HepG2 (cell line): ENCODE data around the gene WNT16. TPM values are rescaled to one million over a fixed set of nuclear protein-coding genes. Genes with fewer than 3 reads are reported as not detected.
A peak's percentile ranks its signal among the peaks of the same experiment; 100 is the strongest.

Experiments
- ATAC-seq: fragments of 200-7000 bp; cut with Tn5 transposase; 3 replicates; pipeline ENCODE4 v1.9.1; 2020; ENCODE audit warnings: mild to moderate bottlenecking, moderate library complexity
- BruUV-seq: library from RNA; stranded (reverse); fragments of 400-500 nt; replicated peaks from 2 replicates; lab custom pipeline; 2021; lab: Mats Ljungman, UMichigan
- CTCF ChIA-PET: fragments of 300-600 bp; formaldehyde crosslinking; extraction: SDS; loops from one replicate; lab custom pipeline; 2021; ENCODE audit warnings: low total read pairs, inconsistent platforms, low intra/inter-chr PET ratio; lab: Yijun Ruan, JAX
- POLR2A ChIA-PET: fragments of 350-600 bp; sonication (Branson Sonifier 250); formaldehyde crosslinking; loops from one replicate; lab custom pipeline; 2020; ENCODE audit warnings: antibody characterized with exemption, inconsistent platforms; lab: Yijun Ruan, JAX
- DNase-seq: peaks from one replicate; pipeline ENCODE4 v3.0.0-alpha.2; 2015; ENCODE audit warnings: low spot score
- FAIRE-seq: peaks from 3 replicates; lab custom pipeline; 2011; peaks lifted over from hg19 to GRCh38; lab: Jason Lieb, UNC
- H2AFZ ChIP-seq: one replicate; pipeline ENCODE4 v1.6.1; 2011; ENCODE audit warnings: low read length, inconsistent platforms
- H3K27ac ChIP-seq: fragments of 300-600 bp; 3 replicates; pipeline ENCODE4 v1.8.0; 2011; ENCODE audit warnings: mixed run types, mild to moderate bottlenecking, mixed read lengths, low read length, inconsistent platforms; ENCODE audit not compliant: insufficient read depth; ENCODE audit errors: extremely low read length
- H3K27me3 ChIP-seq, 2 experiments: fragments of 200-600 bp in 1 of 2; 2 replicates in 1 of 2; 3 replicates in 1 of 2; pipeline versions ENCODE4 v1.6.0 to v1.8.0; 2011; ENCODE audit warnings: low read length in 2 of 2, mild to moderate bottlenecking in 2 of 2, moderate library complexity in 2 of 2, inconsistent platforms in 1 of 2; ENCODE audit not compliant: insufficient read depth in 2 of 2, control insufficient read depth in 1 of 2
- H3K36me3 ChIP-seq, 2 experiments: fragments of 200-600 bp in 1 of 2; replicated peaks in 1 of 2; 2 replicates in 1 of 2; 3 replicates in 1 of 2; pipeline versions ENCODE4 v1.5.1 to v1.8.0; 2011; ENCODE audit warnings: low read length in 2 of 2, inconsistent platforms in 1 of 2; ENCODE audit not compliant: insufficient read depth in 2 of 2, control insufficient read depth in 1 of 2
- H3K4me1 ChIP-seq: 2 replicates; pipeline ENCODE4 v1.5.1; 2012; ENCODE audit warnings: low read length, inconsistent platforms; ENCODE audit not compliant: insufficient read depth
- H3K4me2 ChIP-seq: 2 replicates; pipeline ENCODE4 v1.6.0; 2011; ENCODE audit warnings: low read depth, low read length, inconsistent platforms
- H3K4me3 ChIP-seq, 3 experiments: fragments of 200-600 bp in 1 of 3; sonication (generic), shearing (Covaris generic) in 1 of 3; replicated peaks in 1 of 3; 2 replicates each; pipeline ENCODE4 v1.5.1; 2011 to 2016; ENCODE audit warnings: low read length in 3 of 3, inconsistent platforms in 2 of 3, low read depth in 2 of 3, mild to moderate bottlenecking in 2 of 3, control low read depth in 1 of 3, mixed read lengths in 1 of 3; ENCODE audit not compliant: insufficient read depth in 1 of 3
- H3K79me2 ChIP-seq: one replicate; pipeline ENCODE4 v1.6.1; 2011; ENCODE audit warnings: low read length, inconsistent platforms; ENCODE audit not compliant: insufficient read depth
- H3K9ac ChIP-seq: 2 replicates; pipeline ENCODE4 v1.6.0; 2011; ENCODE audit warnings: mild to moderate bottlenecking, low read depth, low read length, inconsistent platforms; ENCODE audit not compliant: insufficient read depth
- H3K9me3 ChIP-seq: 2 replicates; pipeline ENCODE4 v1.5.1; 2012; ENCODE audit warnings: mild to moderate bottlenecking, low read length
- H4K20me1 ChIP-seq: 2 replicates; pipeline ENCODE4 v1.6.0; 2011; ENCODE audit warnings: inconsistent platforms, mild to moderate bottlenecking, low read length, moderate library complexity; ENCODE audit not compliant: insufficient read depth
- BRCA1 ChIP-seq: sonication (generic); formaldehyde crosslinking; IDR thresholded peaks from 2 replicates; pipeline ENCODE4 v1.4.0; 2020; ENCODE audit warnings: missing genetic modification reagents
- ESRRA ChIP-seq: sonication (generic); formaldehyde crosslinking; IDR thresholded peaks from 2 replicates; pipeline ENCODE4 v1.5.1; 2020; ENCODE audit warnings: mild to moderate bottlenecking, low read depth, missing genetic modification reagents
- HMGA1 ChIP-seq: sonication (generic); formaldehyde crosslinking; conservative IDR thresholded peaks from 2 replicates; pipeline ENCODE4 v1.4.0; 2020; ENCODE audit warnings: missing genetic modification reagents
- JARID2 ChIP-seq: sonication (generic); formaldehyde crosslinking; IDR thresholded peaks from 2 replicates; pipeline ENCODE4 v1.8.1; 2023; ENCODE audit warnings: missing genetic modification reagents, inconsistent platforms; ENCODE audit not compliant: insufficient replicate concordance
- MAFK ChIP-seq, 2 experiments: IDR thresholded peaks in 1 of 2; conservative IDR thresholded peaks in 1 of 2; 2 replicates each; pipeline ENCODE4 v1.6.1; 2011; ENCODE audit warnings: improper control_type of control experiment in 2 of 2, low read length in 2 of 2
- RELA ChIP-seq: sonication (generic); formaldehyde crosslinking; IDR thresholded peaks from 2 replicates; pipeline ENCODE4 v1.4.0; 2020; ENCODE audit warnings: missing genetic modification reagents
- SMARCE1 ChIP-seq: fragments of 450-650 bp; IDR thresholded peaks from 2 replicates; pipeline ENCODE4 v1.6.1; 2017; ENCODE audit warnings: borderline replicate concordance
- SYNCRIP ChIP-seq: fragments of 200-400 bp; formaldehyde crosslinking; IDR thresholded peaks from 2 replicates; pipeline ENCODE4 v1.6.1; 2018; ENCODE audit warnings: mild to moderate bottlenecking, low read depth, low read length; ENCODE audit not compliant: insufficient read depth
- ZBTB3 ChIP-seq: sonication (generic); formaldehyde crosslinking; IDR thresholded peaks from 2 replicates; pipeline ENCODE4 v1.4.0; 2020; ENCODE audit warnings: low read depth, mild to moderate bottlenecking, moderate library complexity, missing genetic modification reagents, borderline replicate concordance
- ZNF501 ChIP-seq: sonication (generic); formaldehyde crosslinking; IDR thresholded peaks from 2 replicates; pipeline ENCODE4 v1.5.1; 2020; ENCODE audit warnings: mild to moderate bottlenecking, moderate library complexity, missing genetic modification reagents
- ZNF749 ChIP-seq: sonication (generic); formaldehyde crosslinking; IDR thresholded peaks from 2 replicates; pipeline ENCODE4 v1.8.0; 2022; ENCODE audit warnings: mild to moderate bottlenecking, missing genetic modification reagents, moderate library complexity, borderline replicate concordance
- ZNF850 ChIP-seq: sonication (generic); formaldehyde crosslinking; conservative IDR thresholded peaks from 2 replicates; pipeline ENCODE4 v1.9.0; 2021; ENCODE audit warnings: mild to moderate bottlenecking, missing genetic modification reagents
- WGBS: methylation state at CpG from one replicate; pipeline ENCODE4 v1.1.6; 2017; ENCODE audit warnings: low lambda C conversion rate; 5-methylcytosine and 5-hydroxymethylcytosine counted together
- in situ Hi-C: cut with HindIII; loops from 2 replicates; pipeline ENCODE4 v1.10.0; 2017; ENCODE audit warnings: low pct_unique_long_range_greater_than_20kb; ENCODE audit not compliant: extremely low pct_ligation_motif_present
- intact Hi-C: fragments of 100-400 bp; cut with micrococcal nuclease; formaldehyde crosslinking; loops from one replicate; pipeline ENCODE4 v1.10.0; 2022; ENCODE audit not compliant: unreplicated experiment
- polyA plus RNA-seq, 8 experiments: library from polyadenylated mRNA; depleted of rRNA in 3 of 8; stranded (reverse) in 7 of 8; unstranded in 1 of 8; fragments of >200 nt; fragmentation: Illumina TruSeq in 4 of 8; extraction: Trizol in 4 of 8; gene quantifications; 2 replicates each; pipeline versions ENCODE4 v1.2.1 to v1.2.3, GENCODE V29; 2011 to 2016; ENCODE audit warnings: low read depth in 4 of 8, missing spikeins in 1 of 8, mixed read lengths in 1 of 8; ENCODE audit not compliant: insufficient read depth in 1 of 8
- total RNA-seq, 5 experiments: library from RNA; depleted of rRNA; stranded (reverse); fragments of >200 nt; fragmentation: Illumina TruSeq; extraction: Trizol; gene quantifications; 2 replicates each; pipeline ENCODE4 v1.2.3, GENCODE V29; 2016; ENCODE audit warnings: low read depth in 1 of 5
- TF ChIP-seq, protein P1 (sequence below): IDR thresholded peaks from 2 replicates; pipeline ENCODE4 v1.6.1; 2018; ENCODE audit warnings: missing genetic modification reagents, mild to moderate bottlenecking, missing compliant biosample characterization

WNT16 gene
- total and polyA plus RNA-seq, 2 of the 13 experiments (the other 11 are each of a cell fraction or from before 2014, with no cell fraction given) = not detected

DNA sequence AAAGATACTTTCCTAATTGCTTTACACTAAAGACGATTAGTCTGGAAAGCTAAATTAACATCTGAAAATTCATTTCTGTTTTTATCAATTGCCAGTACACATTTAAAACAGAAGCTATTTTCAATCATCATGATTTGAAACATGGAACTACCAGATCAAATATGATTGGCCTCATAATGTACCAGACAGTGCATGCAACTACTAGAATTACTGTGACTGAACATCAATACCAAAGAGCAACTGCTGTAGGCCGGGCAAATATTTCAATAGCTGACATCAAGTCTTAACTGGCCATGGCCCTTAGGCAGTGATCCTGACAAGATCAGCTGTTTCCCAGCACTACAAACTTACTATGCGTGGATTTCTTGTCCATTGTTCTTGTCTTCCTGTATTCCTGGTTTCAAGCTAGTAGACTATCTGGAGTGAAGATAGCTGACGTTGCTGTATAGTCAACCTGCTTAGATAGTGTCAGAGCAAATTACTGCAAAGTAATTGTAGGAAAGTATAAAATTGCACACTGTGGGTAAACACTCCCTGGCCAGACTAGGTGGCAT lies 21.7 kb upstream of the WNT16 start:
- BruUV-seq = no TSS peak
- WGBS = 7% methylated on average over 4 of the region's 4 CpGs
- H3K9ac ChIP-seq = no peak overlapping the region
- ATAC-seq (no peak), DNase-seq (no peak), FAIRE-seq (no peak)
- H3K27me3 ChIP-seq = no peaks in the 10 kb centered on the region; a peak in 1 of 5 replicates
- no peak overlapping the region for H2AFZ ChIP-seq
- H3K79me2 ChIP-seq = no peaks in the 10 kb centered on the region
- intact Hi-C loops (no loop called here), in situ Hi-C loops (no loop called here)
- H3K4me1 ChIP-seq = no peaks in the 10 kb centered on the region
- H3K36me3 ChIP-seq = no peaks in the 10 kb centered on the region
- H3K4me3 ChIP-seq = no peak overlapping the region
- ChIA-PET POLR2A (no interaction called here), CTCF (no interaction called here)
- H3K9me3 ChIP-seq = no peaks in the 10 kb centered on the region
- no peak for TF ChIP-seq ZNF501 (CRISPR knock-in tag)
- peak; percentile 33 to 47; a peak in 2 of 4 replicates for TF ChIP-seq MAFK (conservative IDR thresholded peaks at IDR 0.05 in 1 of 2, IDR thresholded peaks at IDR 0.05 in 1 of 2; ENCODE audit: low read length in 2 of 2)
- TF ChIP-seq HMGA1 = no peak
- no peaks in the 10 kb centered on the region for H4K20me1 ChIP-seq
- no peak overlapping the region for H3K4me2 ChIP-seq
- no peak overlapping the region for H3K27ac ChIP-seq

DNA sequence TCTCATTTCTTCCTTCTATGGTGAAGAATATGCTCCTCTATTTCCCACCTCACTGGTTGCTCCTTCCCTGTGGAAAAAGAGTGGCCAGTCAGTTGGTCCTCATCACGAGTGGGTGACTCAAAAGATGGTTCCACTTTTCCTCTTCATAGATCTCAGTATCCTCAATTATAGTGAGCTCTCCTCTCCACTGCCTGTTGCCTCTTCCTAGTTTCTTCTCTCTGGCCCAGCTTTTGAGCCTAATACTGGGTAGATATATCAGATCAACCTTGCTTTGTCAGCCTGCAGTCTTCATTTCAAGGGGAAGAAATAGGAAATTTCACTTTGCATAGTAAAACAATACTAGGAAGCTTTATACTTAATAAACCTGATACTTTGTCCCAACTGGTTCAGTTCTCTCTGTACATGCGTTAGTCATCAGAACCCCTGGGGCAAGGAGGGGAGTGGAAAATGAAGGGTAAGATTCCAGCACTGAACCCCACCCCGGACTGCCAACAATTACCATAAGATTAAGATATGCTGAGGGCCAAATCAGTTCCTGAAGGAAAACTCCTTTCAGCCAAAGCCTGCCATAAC lies 15.5 kb upstream of the WNT16 start:
- CTCF ChIA-PET = no interaction called here
- in situ Hi-C loops = no loop called here
- Histone ChIP-seq H3K4me2 (no peak overlapping the region), H3K4me3 (no peak overlapping the region), H3K9me3 (no peaks in the 10 kb centered on the region), H3K27me3 (peaks cover 0 to 5% of the 10 kb centered on the region in 2 experiments; a peak in 1 of 5 replicates), H3K4me1 (no peaks in the 10 kb centered on the region), H3K79me2 (no peaks in the 10 kb centered on the region), H3K36me3 (no peaks in the 10 kb centered on the region), H3K27ac (no peak overlapping the region), H3K9ac (no peak overlapping the region), H2AFZ (no peak overlapping the region), H4K20me1 (no peaks in the 10 kb centered on the region)
- WGBS = 0% methylated on average over 3 of the region's 3 CpGs
- TF ChIP-seq ZNF749 (CRISPR knock-in tag) (no peak), ZBTB3 (no peak), RELA (CRISPR knock-in tag) (no peak), SYNCRIP (no peak), BRCA1 (CRISPR knock-in tag) (no peak), SMARCE1 (no peak), ZNF850 (CRISPR knock-in tag) (no peak), JARID2 (CRISPR knock-in tag) (no peak), ESRRA (CRISPR knock-in tag) (no peak)
- TF ChIP-seq, protein P1, sequence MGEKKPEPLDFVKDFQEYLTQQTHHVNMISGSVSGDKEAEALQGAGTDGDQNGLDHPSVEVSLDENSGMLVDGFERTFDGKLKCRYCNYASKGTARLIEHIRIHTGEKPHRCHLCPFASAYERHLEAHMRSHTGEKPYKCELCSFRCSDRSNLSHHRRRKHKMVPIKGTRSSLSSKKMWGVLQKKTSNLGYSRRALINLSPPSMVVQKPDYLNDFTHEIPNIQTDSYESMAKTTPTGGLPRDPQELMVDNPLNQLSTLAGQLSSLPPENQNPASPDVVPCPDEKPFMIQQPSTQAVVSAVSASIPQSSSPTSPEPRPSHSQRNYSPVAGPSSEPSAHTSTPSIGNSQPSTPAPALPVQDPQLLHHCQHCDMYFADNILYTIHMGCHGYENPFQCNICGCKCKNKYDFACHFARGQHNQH (CRISPR knock-in tag) = no peak
- DNase-seq (no peak), FAIRE-seq (no peak), ATAC-seq (no peak)
- no TSS peak for BruUV-seq
- intact Hi-C loops = no loop called here
- POLR2A ChIA-PET = no interaction called here
